Heart left ventricle (tissue), 16 donors: Measurements from ENCODE around the gene AFAP1L1. TPM values are rescaled to one million over a fixed set of nuclear protein-coding genes. Genes with fewer than 3 reads are reported as not detected.

ENCODE experiments used
- ATAC-seq, 4 donors: fragments of 200-7000 bp; cut with Tn5 transposase; one replicate each; pipeline ENCODE4 v1.9.1; 2020 to 2022; ENCODE audit warnings: moderate library complexity in 4 of 4, mild to moderate bottlenecking in 3 of 4, moderate number of reproducible peaks in 1 of 4
- DNase-seq, 5 donors: peaks; one replicate each; pipeline ENCODE4 v3.0.0-alpha.2; 2020
- H3K27ac ChIP-seq, 12 donors: fragments of 200-600 bp; sonication (generic) in 4 of 12; one replicate each; pipeline versions ENCODE4 v1.5.0 to v1.8.0; 2016 to 2022; ENCODE audit warnings: mild to moderate bottlenecking in 2 of 12
- H3K27me3 ChIP-seq, 9 donors: fragments of 200-600 bp; sonication (generic) in 2 of 9; one replicate each; pipeline versions ENCODE4 v1.5.1 to v1.8.0; 2016 to 2022; ENCODE audit warnings: mild to moderate bottlenecking in 3 of 9
- H3K36me3 ChIP-seq, 9 donors: fragments of 200-600 bp; sonication (generic) in 2 of 9; one replicate each; pipeline versions ENCODE4 v1.5.0 to v1.8.0; 2018 to 2022; ENCODE audit warnings: mild to moderate bottlenecking in 2 of 9
- H3K4me1 ChIP-seq, 12 donors: fragments of 200-600 bp; sonication (generic) in 4 of 12; one replicate each; pipeline versions ENCODE4 v1.5.0 to v1.8.0; 2016 to 2022; ENCODE audit warnings: mild to moderate bottlenecking in 3 of 12
- H3K4me3 ChIP-seq, 12 donors: fragments of 200-600 bp; sonication (generic) in 4 of 12; one replicate each; pipeline versions ENCODE4 v1.5.0 to v1.8.0; 2017 to 2022; ENCODE audit warnings: mild to moderate bottlenecking in 9 of 12, moderate library complexity in 4 of 12
- H3K9me3 ChIP-seq, 12 donors: fragments of 200-600 bp; sonication (generic) in 4 of 12; one replicate each; pipeline versions ENCODE4 v1.5.0 to v1.8.0; 2016 to 2022; ENCODE audit warnings: mild to moderate bottlenecking in 1 of 12
- CTCF ChIP-seq, 12 donors: fragments of 200-600 bp; sonication (generic) in 4 of 12; IDR thresholded peaks; one replicate each; pipeline versions ENCODE4 v1.5.0 to v1.8.0; 2018 to 2022; ENCODE audit warnings: antibody characterized with exemption in 12 of 12, mild to moderate bottlenecking in 5 of 12
- POLR2A ChIP-seq, 2 donors: fragments of 450-650 bp; IDR thresholded peaks; one replicate each; pipeline ENCODE4 v1.6.1; 2017; ENCODE audit warnings: antibody characterized with exemption in 2 of 2, mild to moderate bottlenecking in 2 of 2, moderate library complexity in 2 of 2
- WGBS, 4 donors: extraction: QIAGEN DNeasy Blood & Tissue Kit in 2 of 4; methylation state at CpG; one replicate each; pipeline versions ENCODE4 v1.1.5 to v1.1.7; 2013 to 2018; 5-methylcytosine and 5-hydroxymethylcytosine counted together
- intact Hi-C, 10 donors: fragments of 100-400 bp; cut with DNase I; formaldehyde crosslinking; loops; one replicate each; pipeline versions ENCODE4 v1.11.1 to v1.14.2; 2022
- polyA plus RNA-seq, 2 donors: library from polyadenylated mRNA; stranded (reverse); fragments of 200-250 nt; gene quantifications; one replicate each; pipeline ENCODE4 v1.2.3, GENCODE V29; 2013
- total RNA-seq, 9 donors: library from RNA; depleted of rRNA in 2 of 9; stranded (reverse); fragments of >200 nt in 2 of 9; fragmentation: NEBNext Ultra II Directional in 3 of 9; extraction: Animal tissue kit (Norgen Biotek cat#: 25700) in 3 of 9; gene quantifications; one replicate each; pipeline versions ENCODE4 v1.1.0 to v1.2.4, GENCODE V29; 2016 to 2023
- donor health status: ischemic (EF 13 %, LVEDD 7.1; RV severe dilation, severe dysfunction).
- donor health status: healthy with polysubstance abuse.
- donor health status: DM: no; HTN: yes; CAD: no.
- donor health status: DM: no; HTN: no; CAD: no.
- donor health status: ischemic (EF 25% LVEDD 6.9; RV normal size, moderate dysfunction).
- donor health status: ischemic (EF 25% LVEDD 5.7; RV mildly dilated, moderate dysfunction).
- donor health status: healthy.
- donor health status: DM: yes; HTN: yes; CAD: no.
- donor health status: ischemic (EF 35%, LVEDD 5.7; RV mildly dilated, moderate dysfunction).
- donor health status: nonischemic (EF 11% LVEDD 7.7; RV severe dilation, severe dysfunction).
- donor health status: DM: yes; HTN: yes; CAD: no.
- donor health status: PGD.
- donor health status: ischemic (EF 29% LVEDD 5.4; RV normal size, mild dysfunction).
- donor health status: nonischemic (EF 23%, LVEDD 6.1; RV moderate dilation, normal function).

AFAP1L1 gene
- total and polyA plus RNA-seq, 11 donors, result 30.4 to 57.7 (median 45.0) TPM

- TF ChIP-seq POLR2A (IDR thresholded peaks at IDR 0.05) (no peak), CTCF (IDR thresholded peaks at IDR 0.05) (no peak)
- H3K4me3 ChIP-seq, result no peak overlapping the region
- peaks cover 5 to 35% (median 17%) of the 10 kb centered on the region in 12 donors for H3K4me1 ChIP-seq
- intact Hi-C loops, result loop anchor here in 1 of 10 donors (10.0 kb wide), 1 partner anchor 244 kb away; no protein-coding TSS in a partner anchor
- H3K27ac ChIP-seq, result peak overlapping the region in 3 of 12 donors; percentile 13 to 93 (median 38)
- H3K9me3 ChIP-seq, result no peaks in the 10 kb centered on the region
- no peak for DNase-seq
- ATAC-seq, result no peak
- no peaks in the 10 kb centered on the region for H3K27me3 ChIP-seq
- WGBS, 4 donors, result 60 to 75% (median 63%) methylated on average over 5 of the region's 5 CpGs
- H3K36me3 ChIP-seq, result no peaks in the 10 kb centered on the region
Observed at GRCh38 chr5:149378241-149378820, 106.7 kb downstream of the AFAP1L1 start.

GRCh38 chr5:149379177-149379761 is 107.6 kb downstream of the AFAP1L1 start, which contains the start of gene IL17B:
TSS of gene IL17B (minus strand) at chr5:149379292. CDS start at chr5:149379225, 67 bp downstream.
- ATAC-seq (no peak), DNase-seq (no peak)
- no peaks in the 10 kb centered on the region for H3K9me3 ChIP-seq
- intact Hi-C loops, result loop anchor here in 1 of 10 donors (10.0 kb wide), 1 partner anchor 244 kb away; no protein-coding TSS in a partner anchor
- 84 to 92% (median 88%) methylated on average over 20 to 22 of the region's 22 CpGs for WGBS, 4 donors
- H3K27ac ChIP-seq, result peak within 1 kb of the TSS in 5 of 12 donors; percentile 80 to 98 (median 93)
- TF ChIP-seq POLR2A (IDR thresholded peaks at IDR 0.05) (no peak), CTCF (IDR thresholded peaks at IDR 0.05) (no peak)
- no peak within 1 kb of the TSS for H3K4me3 ChIP-seq
- H3K4me1 ChIP-seq, result peaks cover 5 to 43% (median 25%) of the 10 kb centered on the region in 12 donors
- H3K27me3 ChIP-seq, result no peaks in the 10 kb centered on the region
- H3K36me3 ChIP-seq, result no peaks in the 10 kb centered on the region

GRCh38 chr5:149379818-149380374 is 108.2 kb downstream of the AFAP1L1 start:
- no peak for TF ChIP-seq POLR2A (IDR thresholded peaks at IDR 0.05)
- no peak for TF ChIP-seq CTCF (IDR thresholded peaks at IDR 0.05)
- intact Hi-C loops, result loop anchor here in 7 of 10 donors (2.0 to 10.0 kb wide), 5 partner anchors 53 to 245 kb away; no protein-coding TSS in a partner anchor
- Histone ChIP-seq H3K27me3 (no peaks in the 10 kb centered on the region), H3K9me3 (no peaks in the 10 kb centered on the region), H3K36me3 (no peaks in the 10 kb centered on the region), H3K4me1 (peaks cover 5 to 48% (median 27%) of the 10 kb centered on the region in 12 donors), H3K27ac (peak overlapping the region in 5 of 12 donors; percentile 80 to 98 (median 93)), H3K4me3 (no peak overlapping the region)
- WGBS, 4 donors, result 74 to 87% (median 83%) methylated on average over 5 of the region's 5 CpGs
- no peak for ATAC-seq
- DNase-seq, result no peak
